Motor neuron (in vitro differentiated cells): ENCODE data around the gene MRTO4. TPM values are rescaled to one million over a fixed set of nuclear protein-coding genes. Genes with fewer than 3 reads are reported as not detected.

Source experiments
- ATAC-seq, 8 experiments: fragments of 200-7000 bp; cut with Tn5 transposase; replicated peaks in 6 of 8; 2 replicates each; pipeline ENCODE4 v1.8.0; 2021; ENCODE audit warnings: mild to moderate bottlenecking in 8 of 8, moderate library complexity in 8 of 8
- H3K27ac ChIP-seq, 2 donors: fragments of 250-450 bp; sonication (Bioruptor Pico); 2 replicates each; pipeline ENCODE4 v1.9.0; 2021; ENCODE audit warnings: antibody characterized with exemption in 2 of 2, mild to moderate bottlenecking in 2 of 2, moderate library complexity in 1 of 2
- H3K4me1 ChIP-seq, 2 donors: fragments of 250-450 bp; sonication (Bioruptor Pico); replicated peaks in 1 of 2; 2 replicates each; pipeline ENCODE4 v1.6.1; 2021; ENCODE audit warnings: antibody characterized with exemption in 2 of 2, mild to moderate bottlenecking in 2 of 2, moderate library complexity in 1 of 2
- H3K4me3 ChIP-seq, 5 donors: fragments of 250-450 bp; sonication (Bioruptor Pico); 2 replicates each; pipeline ENCODE4 v1.9.0; 2021; ENCODE audit warnings: antibody characterized with exemption in 5 of 5, mild to moderate bottlenecking in 5 of 5, moderate library complexity in 4 of 5
- WGBS, 10 experiments: fragments of 450-650 bp; shearing (Covaris generic); methylation state at CpG; one replicate each; pipeline ENCODE4 v1.0.0; 2022; 5-methylcytosine and 5-hydroxymethylcytosine counted together
- in situ Hi-C, 9 experiments: fragments of 400-800 bp; cut with MboI; loops; one replicate each; pipeline ENCODE4 v1.15.0; 2021; ENCODE audit warnings: low sequenced_read_pairs in 9 of 9, low pct_unique_long_range_greater_than_20kb in 2 of 9; ENCODE audit not compliant: unreplicated experiment in 9 of 9
- total RNA-seq, 8 experiments: library from RNA; unstranded; fragments of 300-600 nt; gene quantifications; 2 replicates each; pipeline versions ENCODE4 v1.2.3 to v1.2.4, GENCODE V29; 2022

MRTO4 gene
- 10 to 100 TPM; 32.1 to 67.3 (median 35.7) TPM for total RNA-seq

DNA sequence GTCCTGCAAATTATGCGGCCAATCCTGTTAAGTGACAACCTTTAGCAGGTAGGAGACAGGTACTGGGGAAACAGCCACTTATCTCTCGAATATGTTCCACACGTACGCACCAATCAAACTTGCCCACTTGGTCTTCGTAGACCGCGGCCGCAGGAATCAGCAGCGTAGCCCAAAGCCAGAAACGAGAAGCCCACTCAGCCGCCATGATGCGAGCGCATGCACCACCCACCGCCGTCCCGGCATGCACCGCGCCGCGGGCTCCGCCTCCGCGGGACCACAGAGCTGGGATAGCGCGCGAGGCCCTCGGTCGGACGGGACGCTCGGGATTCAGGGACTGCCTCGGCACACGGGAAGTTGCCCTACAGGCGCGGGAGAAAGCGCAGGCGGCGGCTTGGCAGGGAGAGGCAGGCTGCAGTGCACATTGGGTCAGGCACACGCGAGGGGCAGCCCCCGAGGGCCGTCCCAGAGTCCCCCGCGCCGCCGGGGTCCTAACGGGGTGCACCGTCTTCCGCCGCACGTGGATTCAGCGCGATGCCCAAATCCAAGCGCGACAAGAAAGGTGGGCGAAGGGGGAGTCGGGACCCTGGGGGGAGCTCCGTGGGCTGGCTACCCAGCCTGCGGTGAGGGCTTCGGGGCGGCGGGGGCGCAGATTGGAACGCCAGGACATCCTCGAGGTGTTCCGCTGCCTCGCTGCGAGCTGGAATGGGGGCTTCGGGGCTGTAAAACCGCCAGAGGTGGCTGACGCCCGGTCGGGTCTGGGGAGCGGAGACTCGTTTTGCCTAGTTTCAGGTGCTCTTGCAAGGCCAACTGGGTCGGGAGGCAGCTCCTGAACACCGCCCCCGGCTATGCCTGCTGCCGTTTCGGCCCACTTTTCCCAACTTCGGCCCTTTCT, at the start of gene MRTO4, which contains the start of gene EMC1:
TSS of gene MRTO4 (plus strand) at position 501 of the 892 bp plus-strand sequence. CDS start at position 532, 31 bp downstream.
TSS of gene EMC1 (minus strand) at position 220 of the 892 bp plus-strand sequence. CDS start at position 205, 15 bp downstream.
- WGBS, 10 experiments: 0 to 1% (median 1%) methylated on average over 1 to 32 of the region's 81 CpGs; no CpG with 5 or more reads in 4 of the 10 experiments
- peak; percentile 87 to 96 (median 94) for ATAC-seq
- peak within 1 kb of the TSS; percentile 99 to 100 for H3K27ac ChIP-seq
- H3K4me3 ChIP-seq: peak within 1 kb of the TSS; percentile 55 to 96 (median 74)
- in situ Hi-C loops: loop anchor here in 1 of 9 experiments (10.0 kb wide), 1 partner anchor 53 kb away; no protein-coding TSS in a partner anchor
- H3K4me1 ChIP-seq: peaks cover 16% of the 10 kb centered on the region in 2 donors

DNA sequence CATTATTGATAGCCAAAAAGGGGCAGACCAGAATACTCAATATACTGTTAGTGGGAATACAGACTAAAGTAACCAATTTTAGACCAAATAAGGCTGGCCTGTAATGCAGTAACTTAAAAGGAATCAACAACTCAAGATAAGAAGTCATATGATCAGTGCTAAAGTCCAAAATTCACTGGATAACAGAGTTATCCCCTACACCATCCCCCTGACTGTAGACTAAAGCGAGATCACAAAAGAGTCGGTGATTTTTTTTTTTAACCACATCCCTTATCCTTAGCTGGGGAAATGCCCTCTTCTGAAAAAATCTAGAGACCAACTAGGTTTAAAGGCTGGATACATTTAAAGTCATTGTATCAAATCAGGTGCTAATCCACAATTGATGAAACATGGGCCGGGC, 49.2 kb upstream of the MRTO4 start:
- 86 to 100% (median 96%) methylated on average over 1 to 3 of the region's 3 CpGs; no CpG with 5 or more reads in 1 of the 10 experiments for WGBS, 10 experiments
- no peak for ATAC-seq
- in situ Hi-C loops: no loop called here
- Histone ChIP-seq H3K27ac (no peak overlapping the region), H3K4me1 (peaks cover 0 to 3% of the 10 kb centered on the region in 2 donors), H3K4me3 (no peak overlapping the region)

DNA sequence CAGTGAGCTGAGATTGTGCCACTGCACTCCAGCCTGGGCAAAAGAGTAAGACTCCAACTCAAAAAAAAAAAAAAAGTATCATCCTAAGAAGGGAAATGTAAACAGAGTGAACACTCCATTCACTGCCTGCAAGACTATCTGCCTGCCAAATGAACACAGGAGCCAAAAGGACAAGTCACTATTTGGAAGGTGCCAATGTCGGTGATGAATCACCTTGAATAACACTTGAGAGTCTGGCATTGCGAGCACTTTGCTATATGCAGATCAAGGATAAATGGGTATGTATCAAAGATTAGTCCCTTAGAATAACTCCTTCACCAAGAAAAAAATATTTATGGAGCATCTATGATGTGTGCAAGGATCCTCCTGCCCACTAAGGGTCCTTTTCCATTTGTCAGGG, 48.2 kb upstream of the MRTO4 start:
- Histone ChIP-seq H3K4me1 (peaks cover 0 to 9% of the 10 kb centered on the region in 2 donors), H3K4me3 (no peak overlapping the region), H3K27ac (no peak overlapping the region)
- in situ Hi-C loops: no loop called here
- peak in 1 of 8 experiments; percentile 17 for ATAC-seq
- WGBS, 10 experiments: 0 to 100% (median 93%) methylated on average over 1 to 2 of the region's 2 CpGs; no CpG with 5 or more reads in 3 of the 10 experiments

DNA sequence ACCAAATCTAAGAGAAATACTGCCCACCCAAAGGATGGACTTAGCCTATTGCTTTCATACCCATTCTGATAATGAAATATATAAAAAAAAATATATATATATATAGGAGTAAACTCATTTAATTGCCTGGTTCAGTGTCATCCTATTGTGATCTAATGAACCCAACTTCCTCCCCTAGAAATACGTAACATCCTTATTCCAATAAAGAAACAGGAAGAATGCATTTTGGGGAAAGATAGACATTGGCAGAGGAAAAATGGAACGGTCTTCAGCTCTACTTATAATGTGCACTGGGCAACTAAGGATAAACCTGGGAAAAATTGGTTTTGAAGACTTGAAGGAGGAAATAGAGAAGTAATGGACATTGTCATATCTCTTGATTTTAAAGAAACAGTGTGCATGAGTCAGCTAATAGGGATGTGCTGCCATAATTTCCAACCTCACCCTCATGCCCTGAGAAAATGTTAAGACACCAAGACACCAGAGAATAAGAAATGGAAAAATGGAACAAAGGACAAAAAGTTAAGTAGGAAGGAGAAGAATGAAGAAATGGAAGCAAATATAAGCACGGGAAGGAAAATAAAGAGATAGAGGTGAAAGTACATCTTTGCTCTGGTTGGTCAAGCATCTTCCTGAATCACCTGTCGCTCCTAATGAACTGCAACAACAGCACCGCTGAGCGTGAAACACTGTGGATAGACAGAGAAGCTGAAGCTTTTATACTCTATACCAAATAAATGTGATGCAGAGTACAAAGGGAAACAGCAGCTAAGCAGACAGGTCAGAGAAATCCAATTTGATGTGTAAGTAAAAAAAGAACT, 46.9 kb upstream of the MRTO4 start:
- Histone ChIP-seq H3K4me1 (peaks cover 3 to 13% of the 10 kb centered on the region in 2 donors), H3K4me3 (no peak overlapping the region), H3K27ac (no peak overlapping the region)
- ATAC-seq: no peak
- in situ Hi-C loops: no loop called here
- WGBS, 10 experiments: 90 to 98% (median 94%) methylated on average over 4 to 6 of the region's 6 CpGs

DNA sequence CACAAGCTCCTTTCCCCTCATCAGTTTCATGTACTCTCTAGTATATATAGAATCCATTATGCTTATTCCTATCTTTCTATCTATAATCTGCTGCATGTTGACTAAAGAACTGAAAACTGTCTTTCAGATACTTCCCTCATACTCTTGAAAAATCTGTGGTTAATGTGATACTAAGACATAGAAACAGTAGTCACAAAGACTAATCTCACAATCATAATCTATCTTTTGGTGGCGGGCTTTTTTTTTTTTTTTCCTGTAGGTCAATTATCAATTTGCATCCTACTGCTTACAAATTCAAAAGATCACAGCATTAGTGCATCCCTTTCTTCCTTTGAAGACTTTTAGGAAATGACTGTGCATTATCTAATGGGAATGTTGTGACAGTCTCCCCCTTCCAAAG, 46.2 kb upstream of the MRTO4 start:
- H3K27ac ChIP-seq: no peak overlapping the region
- no peak for ATAC-seq
- in situ Hi-C loops: no loop called here

DNA sequence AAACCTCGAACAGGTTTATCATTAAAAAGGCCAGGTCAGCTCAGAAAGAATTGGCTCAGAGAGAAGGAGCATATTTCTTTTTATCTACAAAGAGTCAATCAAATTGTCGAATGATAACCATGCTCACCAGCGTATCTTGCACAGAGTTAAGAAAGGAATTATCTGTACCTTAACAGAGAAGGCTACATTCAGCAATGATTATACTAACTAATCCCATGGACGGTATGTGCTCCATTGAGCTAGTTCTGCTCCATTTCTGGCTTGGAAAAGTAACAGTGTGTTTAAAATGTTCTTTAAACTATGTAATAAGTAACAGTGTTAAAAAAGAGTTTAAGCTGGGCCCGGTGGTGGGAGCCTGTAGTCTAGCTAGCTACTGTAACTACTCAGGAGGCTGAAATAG, 45.8 kb upstream of the MRTO4 start:
- Histone ChIP-seq H3K27ac (no peak overlapping the region), H3K4me3 (no peak overlapping the region), H3K4me1 (peaks cover 3 to 13% of the 10 kb centered on the region in 2 donors)
- no peak for ATAC-seq
- in situ Hi-C loops: no loop called here
- 67 to 100% (median 90%) methylated on average over 2 to 5 of the region's 5 CpGs for WGBS, 10 experiments

More for the DNA sequence above, 46.2 kb upstream of the MRTO4 start:
- Histone ChIP-seq H3K4me3 (no peak overlapping the region), H3K4me1 (peaks cover 3 to 13% of the 10 kb centered on the region in 2 donors)
- 93 to 100% (median 100%) methylated on average over 1 of the region's 1 CpG; no CpG with 5 or more reads in 2 of the 10 experiments for WGBS, 10 experiments

DNA sequence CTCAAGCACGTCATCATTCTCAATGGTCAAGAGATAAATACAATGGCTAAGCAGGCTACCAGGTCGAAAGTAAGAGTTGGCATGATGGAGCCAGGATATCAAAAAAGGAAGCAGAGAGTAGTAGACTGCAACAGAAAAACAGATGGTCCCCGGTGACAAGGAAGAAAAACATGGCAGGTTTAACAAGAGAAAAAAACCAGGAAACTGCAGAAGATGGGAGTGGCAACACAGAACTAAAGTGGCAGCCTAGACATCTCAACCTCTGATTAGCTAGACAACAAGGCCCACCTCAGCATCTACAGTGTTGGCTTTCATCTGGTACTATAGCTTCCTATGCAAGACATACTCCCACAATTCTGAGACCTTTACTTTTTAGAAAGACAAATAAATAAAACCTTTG, 44.7 kb upstream of the MRTO4 start:
- in situ Hi-C loops: no loop called here
- 65 to 100% (median 94%) methylated on average over 2 to 3 of the region's 3 CpGs for WGBS, 10 experiments
- H3K4me1 ChIP-seq: peaks cover 10 to 20% of the 10 kb centered on the region in 2 donors
- H3K27ac ChIP-seq: no peak overlapping the region
- no peak overlapping the region for H3K4me3 ChIP-seq
- no peak for ATAC-seq

DNA sequence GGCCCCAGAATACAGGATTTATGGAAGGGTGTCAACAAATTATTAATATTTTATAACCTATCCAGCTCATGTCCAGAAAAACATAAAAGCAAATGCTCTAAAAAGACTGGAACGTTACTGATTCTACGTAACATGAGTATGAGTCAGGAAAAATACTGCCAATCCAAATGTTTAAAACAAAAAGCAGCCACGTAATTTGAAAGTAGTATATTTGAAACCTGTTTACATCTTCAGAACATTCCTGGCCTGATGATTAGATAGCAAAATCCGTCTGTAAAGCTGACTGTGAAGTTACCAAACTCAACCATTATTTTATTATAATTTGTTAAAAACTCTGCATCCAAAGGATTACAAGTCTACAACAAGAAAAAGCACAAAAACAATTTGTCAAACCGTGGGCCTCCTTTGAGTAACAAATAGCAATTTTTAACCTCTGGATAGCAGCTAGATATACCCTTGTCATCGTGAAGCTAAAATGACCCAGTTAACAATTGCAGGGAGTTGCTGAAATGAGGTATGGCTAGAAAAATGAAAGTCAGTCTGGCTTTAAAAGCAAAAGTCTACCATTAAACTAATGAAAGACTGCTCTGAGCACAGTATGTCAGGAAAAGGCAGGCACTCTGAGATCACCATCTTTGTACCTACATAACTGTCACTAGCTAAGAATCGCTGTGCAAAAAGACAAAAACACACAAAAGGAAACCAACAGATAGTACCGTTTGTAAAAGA, 42.7 kb upstream of the MRTO4 start:
- ATAC-seq: no peak
- H3K27ac ChIP-seq: peak overlapping the region; percentile 90 to 94
- in situ Hi-C loops: no loop called here
- 2 to 40% (median 26%) methylated on average over 2 to 8 of the region's 8 CpGs for WGBS, 10 experiments
- H3K4me3 ChIP-seq: peak overlapping the region; percentile 71 to 97 (median 90)
- H3K4me1 ChIP-seq: peaks cover 10 to 20% of the 10 kb centered on the region in 2 donors

DNA sequence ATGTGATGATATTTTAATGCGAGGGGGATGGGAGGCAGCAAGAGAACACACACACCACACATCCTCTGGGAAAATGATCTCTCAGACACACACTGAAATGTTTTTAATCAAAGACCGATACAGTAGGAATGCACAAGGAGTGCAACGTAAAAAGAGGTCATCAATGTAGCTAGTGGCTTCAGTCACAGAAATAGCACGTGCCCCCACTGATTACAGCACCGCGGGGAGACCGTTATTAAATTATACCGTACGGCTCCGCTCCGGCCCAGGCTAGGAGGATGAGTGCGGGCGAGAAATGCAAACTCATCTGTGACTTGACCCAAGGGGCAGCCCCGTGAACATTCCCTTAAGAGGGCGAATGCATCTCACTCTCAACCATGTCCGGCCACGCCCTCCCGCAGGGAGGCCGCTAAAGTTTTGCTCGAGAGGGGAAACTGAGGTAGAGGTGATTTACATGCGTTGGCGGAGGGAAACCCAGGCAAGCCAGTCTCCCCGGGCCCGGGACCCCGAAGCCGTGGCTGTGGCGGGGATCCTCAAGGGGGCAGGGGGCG, 42.1 kb upstream of the MRTO4 start:
- 0 to 20% (median 0%) methylated on average over 1 to 23 of the region's 28 CpGs for WGBS, 10 experiments
- Histone ChIP-seq H3K27ac (peak overlapping the region; percentile 90 to 94), H3K4me3 (peak overlapping the region; percentile 71 to 97 (median 90)), H3K4me1 (peaks cover 10 to 20% of the 10 kb centered on the region in 2 donors)
- in situ Hi-C loops: no loop called here
- peak; percentile 24 to 41 (median 36) for ATAC-seq

DNA sequence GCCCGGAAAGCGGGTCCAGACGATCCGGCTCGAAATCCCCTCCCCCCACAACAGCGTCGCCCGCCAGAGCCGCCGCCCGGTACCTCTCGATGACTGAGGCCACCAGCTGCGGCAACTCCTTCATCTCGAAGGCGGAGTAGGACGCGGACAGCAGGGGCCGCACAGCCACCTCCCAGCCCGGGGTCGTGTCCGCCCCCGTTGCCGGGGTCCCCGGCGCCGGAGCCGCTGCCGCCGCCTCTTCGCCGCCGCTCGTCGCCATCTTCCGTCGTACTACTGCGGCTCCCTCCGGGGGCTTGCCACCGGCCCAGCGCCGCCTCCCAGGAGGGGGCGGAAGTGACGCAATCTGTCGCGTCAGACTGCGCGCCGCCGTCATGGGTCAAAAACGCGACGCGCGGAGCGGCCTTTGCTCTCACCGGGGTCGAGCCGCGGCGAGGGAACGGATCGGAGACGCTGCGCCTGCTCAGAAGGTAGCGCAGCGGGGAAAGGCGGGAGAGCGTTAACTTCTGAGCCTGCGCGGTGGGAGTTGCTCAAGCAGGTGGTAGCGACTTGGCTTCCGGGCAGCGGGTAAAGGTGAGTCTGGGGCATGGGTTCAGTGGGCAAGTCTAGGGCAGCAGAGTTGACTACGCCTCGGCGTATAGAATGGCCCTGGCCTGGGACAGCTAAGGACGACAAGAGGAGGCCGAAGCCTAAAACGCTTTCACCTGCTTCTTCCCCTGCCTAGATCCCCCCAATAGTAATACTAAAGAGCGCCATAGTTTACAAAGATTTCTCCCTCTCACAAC, 41.4 kb upstream of the MRTO4 start, which contains the start of gene UBR4:
TSS of gene UBR4 (minus strand) at position 277 of the 782 bp plus-strand sequence. CDS start at position 259, 18 bp downstream.
- Histone ChIP-seq H3K27ac (peak within 1 kb of the TSS; percentile 90 to 94), H3K4me3 (peak within 1 kb of the TSS; percentile 71 to 97 (median 90)), H3K4me1 (peaks cover 10 to 20% of the 10 kb centered on the region in 2 donors)
- in situ Hi-C loops: no loop called here
- 0 to 1% (median 0%) methylated on average over 2 to 26 of the region's 80 CpGs; no CpG with 5 or more reads in 5 of the 10 experiments for WGBS, 10 experiments
- peak; percentile 89 to 97 (median 94) for ATAC-seq

DNA sequence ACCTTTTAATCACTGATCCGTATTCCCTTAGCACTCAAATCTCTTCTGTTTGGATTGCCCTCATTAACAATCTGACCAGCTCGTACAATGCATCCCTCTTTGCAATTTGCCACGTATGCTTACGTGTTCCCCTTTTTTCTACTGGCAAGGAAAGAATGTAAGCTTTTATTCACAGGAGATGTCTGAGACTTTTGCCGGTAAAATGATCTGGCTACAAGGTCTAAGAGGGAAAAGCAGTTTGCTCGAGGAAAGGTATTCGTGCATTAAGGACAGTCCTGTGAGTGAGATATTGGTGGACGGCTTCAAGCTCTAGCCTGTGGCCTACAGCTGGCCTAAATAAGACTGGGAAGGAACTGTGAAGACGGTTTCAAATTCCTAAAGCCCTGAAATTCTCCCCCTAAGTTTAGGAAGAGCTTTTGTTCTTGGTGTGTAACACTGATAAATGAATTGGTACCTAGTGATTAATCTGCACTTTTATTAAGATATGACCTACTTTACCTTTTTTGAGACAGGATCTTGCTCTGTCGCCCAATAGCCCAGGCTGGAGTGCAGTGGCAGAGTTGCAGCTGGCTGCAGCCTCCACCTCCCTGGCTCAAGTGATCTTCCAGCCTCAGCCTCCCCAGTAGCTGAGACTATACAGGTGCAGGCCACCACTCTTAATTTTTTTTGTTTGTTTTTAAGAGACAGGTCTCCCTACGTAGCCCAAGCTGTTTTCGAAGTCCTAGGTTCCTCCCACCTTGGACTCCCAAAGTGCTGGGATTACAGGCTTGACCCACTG, 40.6 kb upstream of the MRTO4 start:
- peak in 2 of 8 experiments; percentile 2 to 3 for ATAC-seq
- in situ Hi-C loops: no loop called here
- Histone ChIP-seq H3K4me1 (peaks cover 10 to 20% of the 10 kb centered on the region in 2 donors), H3K4me3 (peak overlapping the region; percentile 71 to 97 (median 90)), H3K27ac (peak overlapping the region; percentile 44 to 94)
- 0 to 83% (median 20%) methylated on average over 1 to 12 of the region's 12 CpGs for WGBS, 10 experiments
